Panc1 (cell line): ENCODE data around the gene HDHD2. TPM values are rescaled to one million over a fixed set of nuclear protein-coding genes. Genes with fewer than 3 reads are reported as not detected.

Source experiments
- ATAC-seq: fragments of 200-7000 bp; cut with Tn5 transposase; 2 replicates; pipeline ENCODE4 v1.9.1; 2020; ENCODE audit warnings: mild to moderate bottlenecking, moderate library complexity
- BruUV-seq: library from RNA; stranded (reverse); fragments of 400-500 nt; replicated peaks from 2 replicates; lab custom pipeline; 2021; lab: Mats Ljungman, UMichigan
- CTCF ChIA-PET: fragments of 300-600 bp; sonication (Branson Sonifier 250); formaldehyde crosslinking; loops from one replicate; lab custom pipeline; 2022; ENCODE audit warnings: antibody characterized with exemption; lab: Charles Lee
- POLR2A ChIA-PET: fragments of 300-600 bp; sonication (Branson Sonifier 250); formaldehyde crosslinking; loops from one replicate; lab custom pipeline; 2022; ENCODE audit warnings: antibody characterized with exemption; lab: Charles Lee
- DNase-seq: peaks from one replicate; pipeline ENCODE4 v3.0.0-alpha.2; 2010; ENCODE audit warnings: low read depth, low spot score
- H3K27ac ChIP-seq: 2 replicates; pipeline ENCODE4 v1.5.1; 2011; ENCODE audit warnings: mild to moderate bottlenecking, low read length, inconsistent platforms
- H3K27me3 ChIP-seq: fragments of 200-500 bp; sonication (Bioruptor generic); 2 replicates; pipeline ENCODE4 v1.6.0; 2014; ENCODE audit warnings: low read length, inconsistent platforms; ENCODE audit not compliant: control insufficient read depth, insufficient read depth
- H3K36me3 ChIP-seq: fragments of 200-500 bp; sonication (Bioruptor generic); 2 replicates; pipeline ENCODE4 v1.5.1; 2014; ENCODE audit warnings: inconsistent platforms, mild to moderate bottlenecking, low read length, moderate library complexity; ENCODE audit not compliant: control insufficient read depth, insufficient read depth
- H3K4me1 ChIP-seq: 2 replicates; pipeline ENCODE4 v1.5.1; 2011; ENCODE audit warnings: inconsistent platforms, mild to moderate bottlenecking, low read length, moderate library complexity; ENCODE audit not compliant: control insufficient read depth, insufficient read depth
- H3K4me3 ChIP-seq, 2 experiments: 2 replicates each; pipeline ENCODE4 v1.5.1; 2011 to 2012; ENCODE audit warnings: low read depth in 2 of 2, low read length in 2 of 2, mild to moderate bottlenecking in 2 of 2, inconsistent platforms in 1 of 2, moderate library complexity in 1 of 2
- H3K9me3 ChIP-seq: fragments of 200-500 bp; sonication (Bioruptor generic); 2 replicates; pipeline ENCODE4 v1.5.1; 2014; ENCODE audit warnings: low read depth, mild to moderate bottlenecking, inconsistent platforms, low read length, moderate library complexity; ENCODE audit not compliant: control insufficient read depth, insufficient read depth
- POLR2AphosphoS5 ChIP-seq: IDR thresholded peaks from 2 replicates; pipeline ENCODE4 v1.6.1; 2012; ENCODE audit warnings: mild to moderate bottlenecking, low read depth, low read length, moderate library complexity
- SIN3A ChIP-seq: IDR thresholded peaks from 2 replicates; pipeline ENCODE4 v1.6.1; 2012; ENCODE audit warnings: low read depth, mild to moderate bottlenecking, low read length, moderate library complexity, borderline replicate concordance; ENCODE audit not compliant: insufficient read depth
- TCF7L2 ChIP-seq: IDR thresholded peaks from 2 replicates; pipeline ENCODE4 v1.6.1; 2011; ENCODE audit warnings: mild to moderate bottlenecking, low read depth, low read length, inconsistent platforms
- in situ Hi-C: cut with HindIII; loops from 2 replicates; pipeline ENCODE4 v1.10.0; 2016; ENCODE audit warnings: low sequenced_read_pairs, low pct_unique_long_range_greater_than_20kb
- intact Hi-C: fragments of 100-400 bp; cut with micrococcal nuclease; formaldehyde crosslinking; loops from one replicate; pipeline ENCODE4 v1.10.0; 2022; ENCODE audit not compliant: unreplicated experiment
- total RNA-seq: library from RNA; stranded (reverse); gene quantifications from one replicate; pipeline ENCODE4 v1.2.1, GENCODE V29; 2021; ENCODE audit not compliant: unreplicated experiment
- TF ChIP-seq, protein P1 (sequence below), 2 experiments: IDR thresholded peaks; 2 replicates each; pipeline ENCODE4 v1.6.1; 2011 to 2012; ENCODE audit warnings: low read depth in 2 of 2, control low read depth in 1 of 2, low read length in 1 of 2, mild to moderate bottlenecking in 1 of 2, moderate library complexity in 1 of 2; ENCODE audit not compliant: insufficient read depth in 1 of 2
- TF ChIP-seq, protein P2 (sequence below): fragments of 450-650 bp; IDR thresholded peaks from 2 replicates; pipeline ENCODE4 v1.5.1; 2017; ENCODE audit warnings: mild to moderate bottlenecking

The HDHD2 gene
- total RNA-seq, 1 experiment from 2014 or later: 24.6 TPM

DNA sequence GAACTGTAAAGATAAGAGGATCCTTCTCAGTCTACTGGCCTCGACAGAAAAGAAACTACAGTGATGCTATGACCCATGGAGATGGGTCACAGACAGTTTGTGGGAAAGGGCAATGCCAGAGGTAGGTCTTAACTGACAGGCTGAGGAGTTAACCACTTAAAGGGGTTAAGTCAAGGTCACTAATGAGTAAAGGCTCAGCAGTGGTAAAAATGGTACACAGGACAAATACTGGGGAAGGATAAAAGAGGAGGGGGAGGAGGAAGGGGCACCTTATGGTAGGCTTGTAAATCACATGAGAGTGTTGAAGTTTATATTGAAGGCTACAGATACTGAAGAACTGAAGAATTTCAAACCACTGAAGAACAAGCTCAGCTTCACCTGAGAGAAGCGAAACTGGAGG, 16.0 kb upstream of the HDHD2 start:
- ATAC-seq (no peak), DNase-seq (no peak)
- no peak overlapping the region for H3K4me3 ChIP-seq
- CTCF ChIA-PET: no interaction called here
- no peaks in the 10 kb centered on the region for H3K36me3 ChIP-seq
- in situ Hi-C loops (no loop called here), intact Hi-C loops (no loop called here)
- POLR2A ChIA-PET: no interaction called here
- no peaks in the 10 kb centered on the region for H3K27me3 ChIP-seq
- H3K4me1 ChIP-seq: no peaks in the 10 kb centered on the region
- no TSS peak for BruUV-seq
- H3K27ac ChIP-seq: no peak overlapping the region
- H3K9me3 ChIP-seq: no peaks in the 10 kb centered on the region
- TF ChIP-seq TCF7L2 (no peak), SIN3A (no peak), POLR2AphosphoS5 (no peak)
- TF ChIP-seq, protein P1, sequence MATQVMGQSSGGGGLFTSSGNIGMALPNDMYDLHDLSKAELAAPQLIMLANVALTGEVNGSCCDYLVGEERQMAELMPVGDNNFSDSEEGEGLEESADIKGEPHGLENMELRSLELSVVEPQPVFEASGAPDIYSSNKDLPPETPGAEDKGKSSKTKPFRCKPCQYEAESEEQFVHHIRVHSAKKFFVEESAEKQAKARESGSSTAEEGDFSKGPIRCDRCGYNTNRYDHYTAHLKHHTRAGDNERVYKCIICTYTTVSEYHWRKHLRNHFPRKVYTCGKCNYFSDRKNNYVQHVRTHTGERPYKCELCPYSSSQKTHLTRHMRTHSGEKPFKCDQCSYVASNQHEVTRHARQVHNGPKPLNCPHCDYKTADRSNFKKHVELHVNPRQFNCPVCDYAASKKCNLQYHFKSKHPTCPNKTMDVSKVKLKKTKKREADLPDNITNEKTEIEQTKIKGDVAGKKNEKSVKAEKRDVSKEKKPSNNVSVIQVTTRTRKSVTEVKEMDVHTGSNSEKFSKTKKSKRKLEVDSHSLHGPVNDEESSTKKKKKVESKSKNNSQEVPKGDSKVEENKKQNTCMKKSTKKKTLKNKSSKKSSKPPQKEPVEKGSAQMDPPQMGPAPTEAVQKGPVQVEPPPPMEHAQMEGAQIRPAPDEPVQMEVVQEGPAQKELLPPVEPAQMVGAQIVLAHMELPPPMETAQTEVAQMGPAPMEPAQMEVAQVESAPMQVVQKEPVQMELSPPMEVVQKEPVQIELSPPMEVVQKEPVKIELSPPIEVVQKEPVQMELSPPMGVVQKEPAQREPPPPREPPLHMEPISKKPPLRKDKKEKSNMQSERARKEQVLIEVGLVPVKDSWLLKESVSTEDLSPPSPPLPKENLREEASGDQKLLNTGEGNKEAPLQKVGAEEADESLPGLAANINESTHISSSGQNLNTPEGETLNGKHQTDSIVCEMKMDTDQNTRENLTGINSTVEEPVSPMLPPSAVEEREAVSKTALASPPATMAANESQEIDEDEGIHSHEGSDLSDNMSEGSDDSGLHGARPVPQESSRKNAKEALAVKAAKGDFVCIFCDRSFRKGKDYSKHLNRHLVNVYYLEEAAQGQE (IDR thresholded peaks at IDR 0.05; ENCODE audit: insufficient read depth in 1 of 2, low read depth in 2 of 2, low read length in 1 of 2): no peak
- TF ChIP-seq, protein P2, sequence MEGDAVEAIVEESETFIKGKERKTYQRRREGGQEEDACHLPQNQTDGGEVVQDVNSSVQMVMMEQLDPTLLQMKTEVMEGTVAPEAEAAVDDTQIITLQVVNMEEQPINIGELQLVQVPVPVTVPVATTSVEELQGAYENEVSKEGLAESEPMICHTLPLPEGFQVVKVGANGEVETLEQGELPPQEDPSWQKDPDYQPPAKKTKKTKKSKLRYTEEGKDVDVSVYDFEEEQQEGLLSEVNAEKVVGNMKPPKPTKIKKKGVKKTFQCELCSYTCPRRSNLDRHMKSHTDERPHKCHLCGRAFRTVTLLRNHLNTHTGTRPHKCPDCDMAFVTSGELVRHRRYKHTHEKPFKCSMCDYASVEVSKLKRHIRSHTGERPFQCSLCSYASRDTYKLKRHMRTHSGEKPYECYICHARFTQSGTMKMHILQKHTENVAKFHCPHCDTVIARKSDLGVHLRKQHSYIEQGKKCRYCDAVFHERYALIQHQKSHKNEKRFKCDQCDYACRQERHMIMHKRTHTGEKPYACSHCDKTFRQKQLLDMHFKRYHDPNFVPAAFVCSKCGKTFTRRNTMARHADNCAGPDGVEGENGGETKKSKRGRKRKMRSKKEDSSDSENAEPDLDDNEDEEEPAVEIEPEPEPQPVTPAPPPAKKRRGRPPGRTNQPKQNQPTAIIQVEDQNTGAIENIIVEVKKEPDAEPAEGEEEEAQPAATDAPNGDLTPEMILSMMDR: no peak

DNA sequence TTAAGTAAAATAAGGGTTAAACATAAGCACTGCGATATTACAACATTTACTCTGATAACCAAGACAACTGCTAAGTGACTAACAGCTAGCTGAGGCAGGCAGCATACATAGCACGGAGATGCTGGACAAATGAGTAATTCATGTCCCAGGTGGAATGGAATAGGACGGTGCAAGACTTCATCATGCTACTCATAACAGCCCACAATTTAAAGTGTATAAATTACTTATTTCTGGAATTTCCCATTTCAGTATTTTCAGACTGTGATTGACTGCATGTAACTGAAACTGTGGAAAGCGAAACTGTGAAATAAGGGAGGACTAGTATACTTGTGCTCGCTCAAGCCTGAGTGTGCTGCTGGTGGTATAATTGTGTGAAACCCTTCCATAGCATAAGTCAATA, 12.9 kb upstream of the HDHD2 start:
- no peaks in the 10 kb centered on the region for H3K4me1 ChIP-seq
- no peaks in the 10 kb centered on the region for H3K36me3 ChIP-seq
- no peak overlapping the region for H3K4me3 ChIP-seq
- in situ Hi-C loops: no loop called here
- ATAC-seq (no peak), DNase-seq (no peak)
- no peaks in the 10 kb centered on the region for H3K9me3 ChIP-seq
- intact Hi-C loops: no loop called here
- no peak overlapping the region for H3K27ac ChIP-seq
- POLR2A ChIA-PET: no interaction called here
- CTCF ChIA-PET: no interaction called here
- BruUV-seq: no TSS peak
- TF ChIP-seq POLR2AphosphoS5 (no peak), TCF7L2 (no peak), SIN3A (no peak)
- TF ChIP-seq, protein P1 (IDR thresholded peaks at IDR 0.05; ENCODE audit: insufficient read depth in 1 of 2, low read depth in 2 of 2, low read length in 1 of 2): no peak
- TF ChIP-seq, protein P2: no peak
- H3K27me3 ChIP-seq: no peaks in the 10 kb centered on the region
